Inflammatory macrophage (primary cell): ENCODE results near the gene EFNA2.
"Not testable (repeated sequence)": the region's sequence is repeated elsewhere in the genome, so short reads cannot be mapped to it uniquely, and the experiment has no call there.

Source experiments
- DNase-seq, 2 donors: peaks; one replicate each; pipeline ENCODE4 v3.0.0-alpha.2; 2020 to 2022
- total RNA-seq, 18 experiments: gene quantifications; one replicate each; lab custom pipeline; 2026; ENCODE audit warnings: mixed read lengths in 6 of 18, inconsistent platforms in 2 of 18; lab: John Stamatoyannopoulos, UW

EFNA2 gene
- 0 to 0.41 (median 0) reads per million in 18 experiments for total RNA-seq

- DNase-seq: no peak
Measured at GRCh38 chr19:1285737-1286360, at the start of gene EFNA2. Gene EFNA2 (plus strand): TSS chr19:1285873. CDS start chr19:1286169, 296 bp downstream.

GRCh38 chr19:1236576-1236975, 49.1 kb upstream of the EFNA2 start:
- no peak for DNase-seq

- DNase-seq: no peak
Measured at GRCh38 chr19:1237027-1237659, 48.5 kb upstream of the EFNA2 start.

GRCh38 chr19:1237754-1238368, 47.8 kb upstream of the EFNA2 start, which contains the start of gene CBARP:
Gene CBARP (minus strand): TSS chr19:1238005. CDS start chr19:1236100, 1,905 bp downstream.
- DNase-seq: peak in 1 of 2 donors; percentile 54

- DNase-seq: no peak
Measured at GRCh38 chr19:1238369-1239303, 47.0 kb upstream of the EFNA2 start.

GRCh38 chr19:1239420-1239795, 46.3 kb upstream of the EFNA2 start:
- DNase-seq: peak in 1 of 2 donors; percentile 24

- DNase-seq: peak; percentile 90 to 97
Measured at GRCh38 chr19:1239796-1240737, 45.6 kb upstream of the EFNA2 start.

GRCh38 chr19:1240925-1241324, 44.7 kb upstream of the EFNA2 start:
- DNase-seq: no peak

- peak; percentile 95 to 96 for DNase-seq
Measured at GRCh38 chr19:1241417-1242095, 44.1 kb upstream of the EFNA2 start, which contains the start of gene ATP5F1D. Gene ATP5F1D (plus strand): TSS chr19:1241751. CDS start chr19:1241851, 100 bp downstream.

- DNase-seq: peak; percentile 78 to 85
Measured at GRCh38 chr19:1243768-1244692, 41.6 kb upstream of the EFNA2 start.

GRCh38 chr19:1244693-1245451, 40.8 kb upstream of the EFNA2 start:
- peak; percentile 83 to 87 for DNase-seq

GRCh38 chr19:1245494-1246264, 40.0 kb upstream of the EFNA2 start:
- peak in 1 of 2 donors; percentile 46 for DNase-seq

- DNase-seq: not testable (repeated sequence)
Measured at GRCh38 chr19:1246265-1247087, 39.2 kb upstream of the EFNA2 start.

GRCh38 chr19:1247748-1248138, 37.9 kb upstream of the EFNA2 start:
- no peak for DNase-seq

- DNase-seq: peak; percentile 82 to 91
Measured at GRCh38 chr19:1248139-1248785, 37.4 kb upstream of the EFNA2 start, which contains the start of gene MIDN. Gene MIDN (plus strand): TSS chr19:1248583. CDS start chr19:1250297, 1,714 bp downstream.

GRCh38 chr19:1248786-1249297, 36.8 kb upstream of the EFNA2 start:
- DNase-seq: peak; percentile 75 to 87
